MM.1S (cell line): Measurements from ENCODE around the gene CTNNA2.

Source experiments
- DNase-seq: peaks from one replicate; pipeline ENCODE4 v3.0.0-alpha.2; 2015
- H2AFZ ChIP-seq: fragments of 300-600 bp; sonication (generic); 2 replicates; pipeline ENCODE4 v1.6.0; 2016; ENCODE audit warnings: antibody characterized with exemption, low read length
- H3F3A ChIP-seq: fragments of 300-600 bp; sonication (generic); 2 replicates; pipeline ENCODE4 v1.6.1; 2016; ENCODE audit warnings: mild to moderate bottlenecking, antibody characterized with exemption, low read length, moderate library complexity, mixed read lengths; ENCODE audit not compliant: insufficient read depth
- H3K27ac ChIP-seq: fragments of 300-600 bp; sonication (generic); 2 replicates; pipeline ENCODE4 v1.5.1; 2016; ENCODE audit warnings: mild to moderate bottlenecking, low read length
- H3K27me3 ChIP-seq: fragments of 300-600 bp; sonication (generic); replicated peaks from 2 replicates; pipeline ENCODE4 v1.6.0; 2016; ENCODE audit warnings: low read length; ENCODE audit not compliant: insufficient read depth
- H3K36me3 ChIP-seq: fragments of 300-600 bp; sonication (generic); replicated peaks from 2 replicates; pipeline ENCODE4 v1.6.1; 2016; ENCODE audit warnings: mild to moderate bottlenecking, low read length, mixed read lengths; ENCODE audit not compliant: insufficient read depth
- H3K4me1 ChIP-seq: fragments of 300-600 bp; sonication (generic); 2 replicates; pipeline ENCODE4 v1.6.1; 2016; ENCODE audit warnings: low read length, mixed read lengths
- H3K4me2 ChIP-seq: fragments of 300-600 bp; sonication (generic); 2 replicates; pipeline ENCODE4 v1.6.0; 2016; ENCODE audit warnings: low read depth, low read length
- H3K4me3 ChIP-seq: fragments of 300-600 bp; sonication (generic); 2 replicates; pipeline ENCODE4 v1.5.1; 2016; ENCODE audit warnings: low read length, mixed read lengths
- H3K79me2 ChIP-seq: fragments of 300-600 bp; sonication (generic); 2 replicates; pipeline ENCODE4 v1.6.1; 2016; ENCODE audit warnings: mixed run types, low read length, mixed read lengths
- H3K9ac ChIP-seq: fragments of 300-600 bp; sonication (generic); 2 replicates; pipeline ENCODE4 v1.6.1; 2016; ENCODE audit warnings: low read length, mixed read lengths
- H3K9me2 ChIP-seq: fragments of 300-600 bp; sonication (generic); replicated peaks from 2 replicates; pipeline ENCODE4 v1.6.1; 2016; ENCODE audit warnings: mild to moderate bottlenecking, low read length, mixed read lengths; ENCODE audit not compliant: insufficient read depth
- H3K9me3 ChIP-seq: fragments of 300-600 bp; sonication (generic); replicated peaks from 2 replicates; pipeline ENCODE4 v1.6.1; 2016; ENCODE audit warnings: mild to moderate bottlenecking, low read length, mixed read lengths; ENCODE audit not compliant: insufficient read depth
- H4K20me1 ChIP-seq: fragments of 300-600 bp; sonication (generic); 2 replicates; pipeline ENCODE4 v1.6.1; 2016; ENCODE audit warnings: mild to moderate bottlenecking, low read length, moderate library complexity, mixed read lengths; ENCODE audit not compliant: insufficient read depth
- CTCF ChIP-seq: fragments of 300-600 bp; sonication (generic); IDR thresholded peaks from 2 replicates; pipeline ENCODE4 v1.5.1; 2016; ENCODE audit warnings: antibody characterized with exemption, low read length, mixed read lengths
- EZH2 ChIP-seq: fragments of 300-600 bp; sonication (generic); optimal IDR thresholded peaks from 2 replicates; pipeline ENCODE3; 2017; ENCODE audit warnings: low read depth, mild to moderate bottlenecking, antibody characterized with exemption, low read length, mixed read lengths
- EZH2phosphoT487 ChIP-seq: fragments of 300-600 bp; sonication (generic); IDR thresholded peaks from 2 replicates; pipeline ENCODE4 v1.6.1; 2018; ENCODE audit warnings: antibody characterized with exemption, low read length

Gene CTNNA2

GRCh38 chr2:79758749-79759282 is 246.0 kb downstream of the CTNNA2 start:
- H3K9me3 ChIP-seq = no peaks in the 10 kb centered on the region
- H2AFZ ChIP-seq = no peak overlapping the region
- H3K9ac ChIP-seq = no peak overlapping the region
- no peaks in the 10 kb centered on the region for H3K36me3 ChIP-seq
- DNase-seq = no peak
- no peaks in the 10 kb centered on the region for H3K79me2 ChIP-seq
- TF ChIP-seq CTCF (no peak), EZH2phosphoT487 (no peak), EZH2 (no peak)
- H3K4me1 ChIP-seq = no peaks in the 10 kb centered on the region
- no peaks in the 10 kb centered on the region for H3K9me2 ChIP-seq
- H4K20me1 ChIP-seq = no peaks in the 10 kb centered on the region
- H3K4me2 ChIP-seq = no peak overlapping the region
- H3K4me3 ChIP-seq = no peak overlapping the region
- H3F3A ChIP-seq = no peaks in the 10 kb centered on the region
- no peak overlapping the region for H3K27ac ChIP-seq
- no peaks in the 10 kb centered on the region for H3K27me3 ChIP-seq

GRCh38 chr2:79770926-79771325 is 258.1 kb downstream of the CTNNA2 start:
- Histone ChIP-seq H4K20me1 (no peaks in the 10 kb centered on the region), H2AFZ (no peak overlapping the region), H3K9ac (no peak overlapping the region), H3K27me3 (no peaks in the 10 kb centered on the region), H3K4me2 (no peak overlapping the region), H3K4me1 (no peaks in the 10 kb centered on the region), H3K9me2 (no peaks in the 10 kb centered on the region), H3F3A (no peaks in the 10 kb centered on the region), H3K36me3 (no peaks in the 10 kb centered on the region), H3K79me2 (no peaks in the 10 kb centered on the region), H3K4me3 (no peak overlapping the region), H3K9me3 (no peaks in the 10 kb centered on the region), H3K27ac (no peak overlapping the region)
- TF ChIP-seq CTCF (no peak), EZH2 (no peak), EZH2phosphoT487 (no peak)
- DNase-seq = no peak

- Histone ChIP-seq H3K4me3 (no peak overlapping the region), H3K36me3 (no peaks in the 10 kb centered on the region), H3K9ac (no peak overlapping the region), H3K4me2 (no peak overlapping the region), H3F3A (no peaks in the 10 kb centered on the region), H3K4me1 (no peaks in the 10 kb centered on the region), H4K20me1 (no peaks in the 10 kb centered on the region), H3K9me3 (no peaks in the 10 kb centered on the region), H3K27ac (no peak overlapping the region), H3K79me2 (no peaks in the 10 kb centered on the region), H2AFZ (no peak overlapping the region), H3K9me2 (no peaks in the 10 kb centered on the region), H3K27me3 (no peaks in the 10 kb centered on the region)
- no peak for DNase-seq
- TF ChIP-seq EZH2 (no peak), CTCF (no peak), EZH2phosphoT487 (no peak)
Measured at GRCh38 chr2:79771493-79771892, 258.6 kb downstream of the CTNNA2 start.
